HPDE6-E6E7 (cell line): ENCODE results near the gene MBTD1.
"Not testable (repeated sequence)": the region's sequence is repeated elsewhere in the genome, so short reads cannot be mapped to it uniquely, and the experiment has no call there.

Source experiments
- DNase-seq: peaks from one replicate; pipeline ENCODE4 v3.0.0; 2011; ENCODE audit warnings: missing footprints; ENCODE audit errors: extremely low spot score

Gene MBTD1

DNA sequence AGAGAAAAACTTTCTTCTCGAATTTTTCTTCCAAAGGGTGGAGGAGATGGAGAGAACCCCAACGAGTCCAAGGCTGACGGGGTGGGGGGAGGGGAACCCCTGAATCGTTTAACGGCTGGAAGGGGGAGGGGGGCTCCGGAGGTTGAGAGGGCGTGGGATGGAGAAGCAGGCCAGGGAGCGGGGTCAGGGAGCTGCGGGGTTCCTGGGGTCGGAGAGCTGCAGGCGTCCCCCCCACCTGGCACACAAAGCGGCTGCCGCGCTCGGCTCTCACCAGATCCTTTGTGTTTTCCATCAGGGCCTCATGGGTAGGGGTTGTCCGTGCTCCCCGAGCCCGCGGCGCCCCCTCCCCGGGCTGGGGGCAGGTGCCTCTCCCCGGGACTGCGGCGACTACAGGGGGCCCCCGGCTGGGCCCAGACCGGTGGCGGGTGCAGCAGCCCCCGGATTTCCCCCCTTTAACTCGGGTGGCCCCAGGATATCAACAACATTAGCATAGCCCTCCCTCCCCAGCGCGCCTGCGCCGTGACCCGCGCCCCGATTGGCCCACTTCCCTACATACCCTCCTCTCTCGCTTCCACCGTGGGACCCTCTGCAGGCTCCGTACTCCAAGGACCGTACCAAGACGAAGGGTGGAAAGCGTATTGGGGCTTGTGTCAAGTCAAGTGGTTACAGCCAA lies at the start of gene MBTD1:
MBTD1 (minus strand) TSS at position 486 of the 673 bp plus-strand sequence. CDS start 34,888 bp downstream, outside the sequence.
- DNase-seq: peak; percentile 95

DNA sequence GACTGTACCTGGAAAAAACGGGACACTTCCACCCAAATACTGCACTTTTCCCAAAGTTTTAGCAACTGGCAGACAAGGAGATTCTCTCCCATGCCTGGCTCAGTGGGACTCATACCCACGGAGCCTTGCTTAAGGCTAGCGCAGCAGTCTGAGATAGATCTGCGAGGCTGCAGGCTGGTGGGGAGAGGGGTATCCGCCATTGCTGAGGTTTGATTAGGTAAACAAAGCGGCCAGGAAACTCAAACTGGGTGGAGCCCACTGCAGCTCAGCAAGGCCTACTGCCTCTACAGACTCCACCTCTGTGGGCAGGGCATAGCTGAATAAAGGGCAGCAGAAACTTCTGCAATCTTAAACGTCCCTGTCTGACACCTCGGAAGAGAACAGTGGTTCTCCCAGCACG lies 45.3 kb upstream of the MBTD1 start:
- DNase-seq: no peak

DNA sequence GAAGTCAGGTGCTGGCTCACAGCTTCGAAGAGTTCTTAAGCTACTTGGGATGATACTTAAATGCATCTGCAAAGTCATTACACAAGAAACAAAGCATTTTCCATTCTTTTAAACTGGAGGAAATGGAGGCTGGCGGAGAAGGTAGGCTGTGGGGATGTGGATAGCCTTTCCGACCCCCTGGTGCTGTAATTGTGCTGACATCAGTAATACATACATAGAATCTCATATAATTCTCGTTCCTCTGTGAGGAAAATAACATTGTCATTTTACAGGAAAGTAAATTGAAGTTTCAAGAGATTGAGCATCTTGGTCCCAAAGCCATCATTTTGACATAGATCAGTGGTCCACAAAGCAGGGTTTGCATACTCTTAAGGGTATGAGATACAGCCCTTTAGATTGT lies 40.0 kb upstream of the MBTD1 start:
- no peak for DNase-seq

DNA sequence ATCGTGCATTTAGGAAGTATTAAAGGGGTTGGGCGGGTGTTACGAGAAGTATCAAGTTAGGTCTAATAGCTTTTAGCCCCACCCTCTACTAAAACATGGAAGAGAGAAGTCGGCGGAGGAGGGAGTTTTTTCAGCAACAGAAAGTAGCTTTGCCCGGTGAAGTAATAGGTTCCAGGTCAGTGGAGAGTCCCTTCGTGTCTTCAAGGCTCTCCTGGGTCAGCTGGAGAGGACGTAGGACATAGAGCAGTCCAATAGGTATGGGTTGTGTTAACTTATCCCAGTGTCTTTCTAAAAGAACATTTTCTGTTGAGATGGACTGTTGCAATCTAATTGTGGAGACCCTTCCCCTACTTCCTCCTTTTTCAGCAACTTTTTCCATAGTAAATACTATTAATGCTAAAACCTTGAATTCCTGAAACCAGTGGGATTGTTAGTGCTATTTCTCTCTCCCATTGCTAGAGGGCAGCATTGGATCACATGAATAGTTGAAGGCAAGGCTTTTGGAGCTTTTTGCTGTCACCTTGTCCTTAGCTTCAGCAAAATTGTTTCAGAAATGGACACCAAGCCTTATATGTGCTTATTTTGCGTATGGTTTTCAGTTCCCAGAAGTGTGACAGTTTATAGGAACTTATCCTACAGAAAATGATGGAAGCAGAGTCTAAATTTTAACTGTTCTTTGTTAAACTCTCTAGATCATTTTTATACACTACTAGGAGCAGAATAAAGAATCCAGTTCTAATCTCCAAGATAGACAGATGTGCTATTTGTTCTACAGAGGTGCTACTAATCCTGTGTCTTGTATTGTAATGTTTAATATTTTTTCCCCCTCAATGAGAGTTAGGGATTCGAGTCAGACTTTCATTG lies 38.9 kb upstream of the MBTD1 start:
- DNase-seq: no peak

DNA sequence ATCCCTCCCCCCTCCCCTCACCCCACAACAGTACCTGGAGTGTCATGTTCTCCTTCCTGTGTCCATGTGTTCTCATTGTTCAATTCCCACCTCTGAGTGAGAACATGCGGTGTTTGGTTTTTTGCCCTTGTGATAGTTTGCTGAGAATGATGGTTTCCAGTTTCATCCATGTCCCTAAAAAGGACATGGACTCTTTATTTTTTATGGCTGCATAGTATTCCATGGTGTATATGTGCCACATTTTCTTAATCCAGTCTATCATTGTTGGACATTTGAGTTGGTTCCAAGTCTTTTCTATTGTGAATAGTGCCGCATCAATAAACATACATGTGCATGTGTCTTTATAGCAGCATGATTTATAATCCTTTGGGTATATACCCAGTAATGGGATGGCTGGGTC lies 34.5 kb upstream of the MBTD1 start:
- DNase-seq: not testable (repeated sequence)

DNA sequence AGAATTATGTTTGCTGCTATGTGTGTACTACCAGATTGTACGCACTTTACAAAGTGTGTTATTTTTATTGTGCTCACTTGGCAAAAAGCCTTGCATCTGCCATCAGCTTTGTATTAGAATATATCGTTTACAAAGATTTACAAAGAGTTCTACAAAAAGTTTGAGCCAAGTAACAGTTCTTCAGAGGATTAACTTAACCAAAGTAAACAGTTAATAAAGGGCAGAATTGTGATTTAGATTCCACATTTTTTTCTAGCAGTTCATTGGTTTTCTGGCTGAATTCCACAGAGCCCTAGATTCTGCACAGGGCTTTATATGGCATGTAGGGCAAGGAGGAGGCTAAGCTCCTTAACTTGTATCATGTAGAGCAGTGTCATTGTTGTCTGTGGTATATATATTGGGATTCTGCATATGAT lies 29.9 kb upstream of the MBTD1 start:
- DNase-seq: no peak

DNA sequence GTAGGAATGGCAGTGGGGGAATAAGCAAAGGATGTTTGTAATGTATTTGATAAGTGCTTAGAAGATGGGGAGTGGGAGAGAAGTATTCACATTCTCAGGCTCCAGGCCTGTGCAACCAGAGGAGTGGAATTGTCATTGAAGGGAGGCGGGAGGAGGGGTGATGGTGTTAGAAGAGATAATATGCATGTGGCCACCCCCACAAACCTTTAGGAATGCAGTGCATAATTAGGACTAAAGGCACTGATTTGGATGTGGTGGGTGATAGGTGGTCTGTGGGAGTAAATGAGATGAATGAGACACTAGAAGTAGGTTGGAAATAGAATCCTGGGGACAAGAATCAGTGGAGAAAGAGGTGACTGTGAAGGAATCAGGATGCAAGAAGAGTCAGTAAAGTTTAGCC lies 27.6 kb upstream of the MBTD1 start:
- DNase-seq: no peak

DNA sequence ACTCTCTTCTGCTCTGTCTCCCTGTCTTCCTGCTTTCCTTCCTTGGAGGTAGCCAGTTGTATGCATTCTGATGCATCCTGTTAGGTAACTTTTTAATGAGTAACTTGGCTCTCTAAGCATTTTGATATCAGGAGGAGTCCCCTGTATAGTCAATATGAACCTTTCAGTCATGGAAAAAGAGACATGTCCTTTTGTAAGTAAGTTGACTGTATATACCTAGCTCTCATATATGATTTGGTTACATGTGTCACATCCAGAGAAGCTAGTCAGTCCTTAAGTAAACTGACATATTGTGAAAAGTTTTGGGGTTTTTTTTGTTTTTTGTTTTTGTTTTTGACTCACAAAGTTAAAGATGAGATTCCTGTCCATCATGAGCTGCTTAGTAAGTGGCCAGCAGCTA lies 19.3 kb upstream of the MBTD1 start:
- DNase-seq: no peak

DNA sequence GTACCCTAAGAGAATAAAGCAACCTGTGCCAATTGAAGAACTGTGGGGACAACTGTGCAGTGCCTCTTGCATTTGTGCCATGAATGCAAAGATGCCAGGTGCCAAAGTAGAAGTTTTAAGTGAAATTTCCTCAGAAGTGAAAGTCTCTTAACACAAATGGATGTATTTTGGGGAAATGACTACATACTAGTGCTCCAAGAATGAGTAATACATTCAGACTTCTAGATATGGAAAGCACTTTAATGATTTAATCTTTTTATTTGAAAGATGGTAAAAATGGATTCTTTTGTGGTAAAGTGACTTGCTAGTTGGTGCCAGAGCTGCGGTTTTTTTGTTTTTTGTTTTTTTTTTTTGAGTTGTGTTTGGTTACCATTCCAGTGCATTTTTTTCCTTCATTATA lies 15.5 kb upstream of the MBTD1 start:
- no peak for DNase-seq

DNA sequence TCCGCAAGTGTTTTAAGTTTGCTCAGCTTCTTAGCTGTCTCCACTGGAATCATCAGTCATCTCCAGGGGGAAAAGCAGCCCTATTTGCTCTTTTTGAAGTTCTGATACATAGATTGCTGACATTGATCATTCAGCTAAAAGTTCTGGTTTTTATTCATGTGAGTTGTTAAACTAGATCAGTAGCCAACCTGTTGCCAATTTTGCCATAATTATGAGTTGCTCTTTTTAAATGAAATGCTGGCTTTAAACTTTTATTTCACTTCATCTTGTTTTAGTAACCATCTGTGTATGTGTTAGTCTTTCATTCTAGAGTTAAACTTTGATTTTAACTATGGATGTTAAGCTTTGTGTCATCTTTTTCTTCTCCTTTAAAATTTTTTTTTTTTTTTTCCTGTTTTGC lies 13.0 kb upstream of the MBTD1 start:
- no peak for DNase-seq

DNA sequence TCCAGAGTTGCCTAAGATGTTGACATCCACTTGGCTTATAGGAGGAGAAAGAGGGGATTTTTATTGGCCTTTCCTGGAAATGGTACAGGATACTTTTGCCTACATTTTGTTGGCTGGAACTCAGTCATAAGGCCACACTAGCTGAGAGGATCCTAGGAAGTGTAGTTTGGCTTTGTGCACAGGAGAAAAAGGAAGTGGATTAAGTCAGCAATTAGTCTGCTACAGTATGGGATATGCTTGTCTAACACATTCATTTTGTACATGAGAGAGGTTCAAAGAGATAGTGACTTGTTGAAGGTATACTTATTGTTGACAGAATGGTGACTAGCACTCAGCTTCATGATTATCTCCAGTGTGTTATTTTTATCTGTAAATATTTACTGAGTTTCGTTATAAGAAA lies 10.8 kb upstream of the MBTD1 start:
- DNase-seq: no peak

DNA sequence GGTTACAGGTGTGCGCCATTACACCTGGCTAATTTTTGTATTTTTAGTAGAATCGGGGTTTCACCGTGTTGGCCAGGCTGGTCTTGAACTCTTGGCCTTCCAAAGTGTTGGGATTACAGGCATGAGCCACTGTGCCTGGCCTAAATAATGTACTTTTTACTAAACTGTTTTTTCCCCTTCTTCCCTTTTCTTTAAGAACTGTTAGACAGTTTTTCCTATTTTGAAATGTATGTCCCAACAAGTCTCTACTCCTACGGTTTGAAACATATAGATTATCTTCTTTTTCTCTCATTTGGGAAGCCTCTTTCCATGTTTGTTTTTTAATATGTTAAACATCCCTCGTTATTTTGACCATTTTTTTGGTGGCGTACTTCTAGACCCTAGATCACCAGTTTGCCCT lies 10.1 kb upstream of the MBTD1 start:
- no peak for DNase-seq

DNA sequence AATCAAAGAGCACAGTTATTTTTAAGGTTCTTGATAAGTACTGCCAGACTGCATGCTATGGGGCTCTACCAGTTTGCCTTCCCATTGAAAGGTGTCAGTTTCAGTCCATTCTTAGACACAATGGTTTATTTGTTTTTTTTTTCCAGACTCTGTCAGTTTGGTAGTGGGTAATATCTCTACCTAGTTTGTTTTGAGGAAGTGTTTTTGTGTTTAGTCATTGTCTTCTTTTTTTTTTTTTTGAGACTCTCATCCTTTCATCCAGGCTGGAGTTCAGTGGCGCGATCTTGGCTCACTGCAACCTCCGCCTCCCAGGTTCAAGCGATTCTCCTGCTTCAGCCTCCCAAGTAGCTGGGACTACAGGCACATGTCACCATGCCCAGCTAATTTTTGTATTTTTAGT lies 4.6 kb upstream of the MBTD1 start:
- DNase-seq: not testable (repeated sequence)

DNA sequence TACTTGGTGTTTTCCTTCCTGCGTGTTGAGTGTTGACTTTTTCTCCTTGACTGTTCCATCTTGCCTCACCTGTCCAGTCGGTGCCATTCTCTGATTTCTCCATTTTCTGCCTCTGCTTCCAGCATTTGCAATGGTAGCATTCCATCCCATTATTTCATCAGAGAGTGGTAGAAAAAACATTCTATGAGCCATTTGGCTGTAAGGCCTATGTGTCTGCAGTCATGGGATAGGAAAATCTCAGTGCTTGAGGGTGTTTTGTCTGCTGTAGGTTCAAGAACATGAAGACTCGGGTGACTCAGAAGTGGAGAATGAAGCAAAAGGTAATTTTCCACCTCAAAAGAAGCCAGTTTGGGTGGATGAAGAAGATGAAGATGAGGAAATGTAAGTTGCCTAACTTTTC lies 3.2 kb upstream of the MBTD1 start:
- DNase-seq: no peak

DNA sequence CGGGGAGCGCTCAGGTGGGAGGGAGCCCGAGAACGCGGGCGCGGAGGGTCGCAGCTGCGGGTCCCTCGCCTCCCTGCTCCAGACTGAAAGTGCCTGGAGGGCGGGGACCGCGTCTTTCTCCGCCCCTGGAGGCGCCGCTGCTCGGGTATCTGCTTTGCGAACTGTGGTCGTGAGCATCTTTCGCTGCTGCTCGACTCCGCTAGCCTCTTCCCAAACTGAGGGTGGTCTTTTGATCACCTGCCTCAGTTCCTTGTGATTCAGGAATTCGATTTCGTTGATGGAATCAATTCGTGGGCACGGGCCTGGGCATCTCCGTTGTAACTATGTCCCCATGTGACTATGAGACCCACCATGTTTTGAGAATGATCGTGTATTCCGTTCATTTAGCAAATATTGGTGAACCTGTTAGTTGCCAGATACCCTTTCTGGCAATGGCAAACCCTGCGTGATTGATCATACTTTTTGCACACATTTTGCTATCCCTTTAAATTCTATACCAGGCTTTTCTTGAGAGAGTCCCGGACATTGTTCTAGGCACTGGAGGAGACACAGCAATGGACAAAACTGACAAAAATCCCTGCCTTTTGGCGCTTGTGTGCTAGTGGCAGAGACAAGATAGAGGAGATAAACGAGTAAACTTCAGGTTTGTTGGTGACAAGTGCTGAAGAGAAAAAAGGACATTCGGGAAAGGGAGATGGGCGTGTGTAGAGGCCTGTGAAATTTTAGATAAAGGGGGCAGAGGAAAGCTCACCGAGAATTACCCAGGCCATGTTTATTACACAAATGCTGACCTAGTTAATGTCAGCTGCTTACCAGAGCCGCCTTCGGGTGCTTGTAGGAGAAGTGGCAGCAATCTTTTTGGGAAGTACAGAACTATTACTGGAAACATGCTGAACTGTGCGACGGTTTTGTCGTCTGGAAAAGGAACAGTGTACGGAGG lies 1.4 kb upstream of the MBTD1 start:
- peak; percentile 55 for DNase-seq

DNA sequence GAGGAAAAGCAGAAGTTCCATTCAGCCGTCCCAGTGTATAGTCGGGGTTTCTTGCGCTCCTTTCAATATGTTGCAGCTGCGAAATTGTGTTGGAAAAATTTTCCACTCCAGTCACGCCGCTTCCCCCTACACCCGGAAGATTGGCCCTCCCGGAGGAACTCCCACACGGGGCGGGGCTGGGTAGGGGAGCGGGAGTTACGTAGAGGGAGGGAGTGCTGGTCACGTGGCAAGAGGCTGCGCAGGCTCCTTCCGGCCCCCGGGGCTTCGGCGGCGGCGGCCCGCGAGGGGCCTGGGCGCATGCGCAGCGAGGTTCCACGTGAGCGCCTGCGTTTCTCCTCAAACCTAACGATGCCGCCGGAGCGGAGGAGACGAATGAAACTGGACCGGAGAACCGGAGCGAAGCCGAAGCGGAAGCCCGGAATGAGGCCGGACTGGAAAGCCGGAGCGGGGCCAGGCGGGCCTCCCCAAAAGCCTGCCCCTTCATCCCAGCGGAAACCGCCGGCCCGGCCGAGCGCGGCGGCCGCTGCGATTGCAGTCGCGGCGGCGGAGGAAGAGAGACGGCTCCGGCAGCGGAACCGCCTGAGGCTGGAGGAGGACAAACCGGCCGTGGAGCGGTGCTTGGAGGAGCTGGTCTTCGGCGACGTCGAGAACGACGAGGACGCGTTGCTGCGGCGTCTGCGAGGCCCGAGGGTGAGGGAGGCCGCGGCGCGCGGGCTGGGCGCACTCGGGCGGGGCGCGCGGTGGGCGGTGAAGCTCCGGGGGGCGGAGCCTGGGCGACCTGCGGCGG lies 581 bp upstream of the MBTD1 start, which contains the start of gene UTP18:
UTP18 (plus strand) TSS at position 310 of the 787 bp plus-strand sequence; CDS start at position 349, 39 bp downstream.
- peak; percentile 98 for DNase-seq

DNA sequence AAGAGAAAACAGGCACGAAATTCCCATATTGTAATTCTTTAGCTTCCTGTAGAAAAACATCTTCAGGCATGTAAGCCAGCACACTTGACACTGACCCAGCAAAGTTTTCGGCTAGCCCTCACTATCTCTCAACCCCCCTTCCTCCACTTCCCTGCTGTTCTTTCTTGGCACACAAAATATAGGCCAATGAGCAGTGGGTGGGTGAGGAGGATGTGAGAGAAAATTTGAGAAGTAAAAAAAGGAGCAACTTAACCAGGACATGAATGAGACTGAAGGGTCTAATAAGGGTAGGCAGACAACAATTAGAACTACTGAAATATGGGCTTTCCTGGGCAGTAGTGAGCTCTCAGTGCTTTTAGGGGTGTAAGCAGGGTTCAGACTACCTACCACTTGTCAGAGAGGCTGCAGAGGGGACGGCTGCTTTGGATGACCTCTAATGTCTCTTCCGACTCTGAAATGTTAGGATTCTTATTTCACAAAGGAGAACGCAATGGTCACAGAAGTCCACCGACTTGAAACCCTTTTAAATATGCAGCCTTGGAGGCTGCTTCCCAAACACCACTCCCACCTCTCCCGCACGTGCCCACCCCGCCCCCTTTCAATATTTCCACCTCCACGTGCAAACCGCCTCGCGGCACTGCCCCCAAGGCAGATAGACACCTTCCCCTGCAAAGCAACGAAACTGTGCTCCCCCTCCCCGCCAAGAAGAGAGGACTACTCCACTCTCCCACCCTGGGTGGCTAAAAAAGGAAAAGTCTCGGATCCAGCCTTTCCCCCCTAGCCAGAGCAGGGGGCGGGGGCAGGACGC lies 889 bp downstream of the MBTD1 start:
- peak; percentile 10 for DNase-seq

DNA sequence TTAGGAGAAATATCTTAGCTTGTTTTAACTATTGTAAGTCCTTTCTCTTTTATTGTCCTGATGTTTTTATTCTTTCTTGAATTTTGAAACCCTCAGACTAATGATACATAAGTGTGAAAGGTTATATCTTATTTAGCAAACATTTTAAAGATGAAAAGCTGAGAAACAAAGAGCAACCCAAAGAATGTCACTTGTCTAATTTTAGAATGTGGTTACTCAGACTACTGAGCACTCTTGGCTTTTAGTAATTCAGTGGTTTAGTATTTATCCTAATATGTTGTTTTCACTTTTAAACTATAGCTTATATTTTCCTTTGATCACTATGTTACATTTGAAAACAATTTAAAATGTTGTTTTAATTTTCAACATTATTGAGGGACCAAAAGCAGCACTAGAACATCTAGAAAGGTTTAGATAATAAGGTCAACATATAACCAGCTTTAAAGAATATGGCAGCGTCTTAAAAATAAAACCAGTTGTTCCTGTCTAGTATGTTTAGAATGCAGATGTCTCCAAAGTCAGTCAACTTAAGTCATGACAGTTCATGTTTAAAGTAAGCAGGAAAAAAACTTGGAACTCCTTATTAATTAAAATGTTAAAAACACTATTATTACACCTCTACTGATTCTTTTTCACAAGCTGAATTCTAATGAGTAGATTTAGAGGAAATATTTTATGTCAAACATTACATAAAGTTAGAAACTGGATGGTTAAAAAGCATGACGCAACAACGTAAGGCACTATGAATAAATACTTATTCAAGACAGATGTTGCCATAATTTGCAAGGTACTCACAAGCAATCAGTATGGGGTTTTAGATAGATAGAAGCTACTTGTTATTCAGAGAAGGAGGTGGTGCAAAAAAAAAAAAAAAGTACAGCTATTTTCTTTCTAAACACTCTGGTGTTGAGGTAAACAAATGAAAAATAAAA lies 2.4 kb downstream of the MBTD1 start:
- no peak for DNase-seq

DNA sequence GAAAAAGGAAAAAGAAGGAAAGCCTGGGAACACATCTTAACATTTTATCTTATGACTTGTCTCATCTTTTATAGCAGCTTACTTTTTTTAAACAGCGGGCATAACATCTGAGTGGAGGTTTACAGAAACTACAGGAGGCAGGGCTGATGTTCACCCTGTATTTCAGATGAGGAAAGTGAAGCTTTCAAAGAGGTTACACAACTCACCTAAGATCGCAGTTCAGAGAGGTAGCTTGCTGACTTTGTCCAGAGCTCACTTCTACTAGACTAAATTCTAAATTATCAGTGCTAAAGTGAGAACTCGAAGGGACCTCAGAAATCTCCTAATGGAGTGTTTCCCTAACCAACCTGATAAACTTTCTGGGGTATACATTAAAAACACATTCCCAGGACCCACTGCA lies 3.7 kb downstream of the MBTD1 start:
- no peak for DNase-seq
